NT2/D1 (cell line): ENCODE data around the gene BTG1.

Experiments
- DNase-seq: peaks from one replicate; pipeline ENCODE4 v3.0.0-alpha.2; 2011; ENCODE audit warnings: low read depth, low spot score
- H3K27me3 ChIP-seq: 2 replicates; pipeline ENCODE4 v1.6.0; 2011; ENCODE audit warnings: mild to moderate bottlenecking; ENCODE audit not compliant: insufficient read length, insufficient read depth
- H3K36me3 ChIP-seq: 2 replicates; pipeline ENCODE4 v1.6.1; 2011; ENCODE audit warnings: mild to moderate bottlenecking, low read length, mixed read lengths; ENCODE audit not compliant: insufficient read depth, insufficient read length
- H3K4me1 ChIP-seq: 2 replicates; pipeline ENCODE4 v1.5.1; 2011; ENCODE audit not compliant: insufficient read depth, insufficient read length
- H3K4me3 ChIP-seq: 2 replicates; pipeline ENCODE4 v1.5.1; 2011; ENCODE audit warnings: low read depth; ENCODE audit not compliant: insufficient read length
- H3K9ac ChIP-seq: 2 replicates; pipeline ENCODE4 v1.6.0; 2011; ENCODE audit warnings: low read depth; ENCODE audit not compliant: insufficient read length
- H3K9me3 ChIP-seq: 2 replicates; pipeline ENCODE4 v1.5.1; 2011; ENCODE audit warnings: mild to moderate bottlenecking, low read length; ENCODE audit not compliant: insufficient read depth
- SUZ12 ChIP-seq: IDR thresholded peaks from 2 replicates; pipeline ENCODE4 v1.6.1; 2011; ENCODE audit not compliant: insufficient read length, insufficient read depth; ENCODE audit errors: extremely low read depth
- YY1 ChIP-seq: IDR thresholded peaks from 2 replicates; pipeline ENCODE4 v1.6.1; 2011; ENCODE audit not compliant: insufficient read length, insufficient read depth
- ZNF274 ChIP-seq: IDR thresholded peaks from 2 replicates; pipeline ENCODE4 v1.6.1; 2011; ENCODE audit warnings: mild to moderate bottlenecking, low read depth, low read length

The BTG1 gene

GRCh38 chr12:92107621-92108131 is 38.0 kb downstream of the BTG1 start:
- no peaks in the 10 kb centered on the region for H3K36me3 ChIP-seq
- no peak for TF ChIP-seq ZNF274
- no peak for TF ChIP-seq YY1
- TF ChIP-seq SUZ12: no peak
- DNase-seq: no peak
- H3K27me3 ChIP-seq: no peaks in the 10 kb centered on the region
- H3K4me3 ChIP-seq: no peak overlapping the region
- no peaks in the 10 kb centered on the region for H3K4me1 ChIP-seq
- H3K9ac ChIP-seq: no peak overlapping the region
- no peaks in the 10 kb centered on the region for H3K9me3 ChIP-seq

GRCh38 chr12:92107094-92107493 is 38.6 kb downstream of the BTG1 start:
- Histone ChIP-seq H3K36me3 (no peaks in the 10 kb centered on the region), H3K9me3 (no peaks in the 10 kb centered on the region), H3K9ac (no peak overlapping the region), H3K27me3 (no peaks in the 10 kb centered on the region), H3K4me1 (no peaks in the 10 kb centered on the region), H3K4me3 (no peak overlapping the region)
- no peak for DNase-seq
- no peak for TF ChIP-seq ZNF274
- TF ChIP-seq YY1: no peak
- TF ChIP-seq SUZ12: no peak

GRCh38 chr12:92105676-92106075 is 40.0 kb downstream of the BTG1 start:
- TF ChIP-seq SUZ12 (no peak), YY1 (no peak), ZNF274 (no peak)
- no peak for DNase-seq
- no peaks in the 10 kb centered on the region for H3K27me3 ChIP-seq
- H3K4me1 ChIP-seq: no peaks in the 10 kb centered on the region
- no peaks in the 10 kb centered on the region for H3K36me3 ChIP-seq
- H3K4me3 ChIP-seq: no peak overlapping the region
- no peak overlapping the region for H3K9ac ChIP-seq
- no peaks in the 10 kb centered on the region for H3K9me3 ChIP-seq

- Histone ChIP-seq H3K9ac (no peak overlapping the region), H3K4me1 (no peaks in the 10 kb centered on the region), H3K27me3 (no peaks in the 10 kb centered on the region), H3K9me3 (no peaks in the 10 kb centered on the region), H3K4me3 (no peak overlapping the region), H3K36me3 (no peaks in the 10 kb centered on the region)
- no peak for DNase-seq
- no peak for TF ChIP-seq SUZ12
- no peak for TF ChIP-seq ZNF274
- no peak for TF ChIP-seq YY1
Observed at GRCh38 chr12:92105110-92105509, 40.5 kb downstream of the BTG1 start.

GRCh38 chr12:92102606-92103005 is 43.0 kb downstream of the BTG1 start:
- no peak for TF ChIP-seq SUZ12
- TF ChIP-seq YY1: no peak
- TF ChIP-seq ZNF274: no peak
- no peaks in the 10 kb centered on the region for H3K4me1 ChIP-seq

GRCh38 chr12:92098594-92099380 is 46.9 kb downstream of the BTG1 start:
- H3K9ac ChIP-seq: no peak overlapping the region
- no peak for DNase-seq
- no peaks in the 10 kb centered on the region for H3K4me1 ChIP-seq
- H3K9me3 ChIP-seq: no peaks in the 10 kb centered on the region
- H3K4me3 ChIP-seq: no peak overlapping the region
- no peaks in the 10 kb centered on the region for H3K27me3 ChIP-seq
- TF ChIP-seq SUZ12 (no peak), ZNF274 (no peak), YY1 (no peak)
- no peaks in the 10 kb centered on the region for H3K36me3 ChIP-seq

More at GRCh38 chr12:92102606-92103005, 43.0 kb downstream of the BTG1 start:
- H3K4me3 ChIP-seq: no peak overlapping the region
- H3K9me3 ChIP-seq: no peaks in the 10 kb centered on the region
- no peak overlapping the region for H3K9ac ChIP-seq
- DNase-seq: no peak
- H3K27me3 ChIP-seq: no peaks in the 10 kb centered on the region
- H3K36me3 ChIP-seq: no peaks in the 10 kb centered on the region

- no peak for DNase-seq
- no peaks in the 10 kb centered on the region for H3K36me3 ChIP-seq
- no peak overlapping the region for H3K9ac ChIP-seq
- no peaks in the 10 kb centered on the region for H3K27me3 ChIP-seq
- TF ChIP-seq ZNF274 (no peak), YY1 (no peak), SUZ12 (no peak)
- no peaks in the 10 kb centered on the region for H3K4me1 ChIP-seq
- H3K4me3 ChIP-seq: no peak overlapping the region
- no peaks in the 10 kb centered on the region for H3K9me3 ChIP-seq
Observed at GRCh38 chr12:92096346-92097136, 49.1 kb downstream of the BTG1 start.
